K562 (cell line): ENCODE results near the gene SERTAD3.

Source experiments
- CBFB ChIP-seq: sonication (generic); formaldehyde crosslinking; IDR thresholded peaks from 2 replicates; pipeline ENCODE4 v1.4.0; 2020; ENCODE audit warnings: mild to moderate bottlenecking, missing genetic modification reagents
- ETV6 ChIP-seq, 3 experiments: fragments of 150-350 bp in 1 of 3; sonication (generic) in 1 of 3; formaldehyde crosslinking in 1 of 3; IDR thresholded peaks; 2 replicates each; pipeline versions ENCODE4 v1.6.1 to v1.8.0; 2014 to 2022; ENCODE audit warnings: borderline replicate concordance in 2 of 3, low read depth in 2 of 3, antibody characterized with exemption in 1 of 3, low read length in 1 of 3, mild to moderate bottlenecking in 1 of 3, missing genetic modification reagents in 1 of 3
- SMC3 ChIP-seq: conservative IDR thresholded peaks from 2 replicates; pipeline ENCODE4 v1.6.1; 2011; ENCODE audit warnings: low read depth, low read length, improper control_type of control experiment; ENCODE audit not compliant: insufficient read depth

DNA sequence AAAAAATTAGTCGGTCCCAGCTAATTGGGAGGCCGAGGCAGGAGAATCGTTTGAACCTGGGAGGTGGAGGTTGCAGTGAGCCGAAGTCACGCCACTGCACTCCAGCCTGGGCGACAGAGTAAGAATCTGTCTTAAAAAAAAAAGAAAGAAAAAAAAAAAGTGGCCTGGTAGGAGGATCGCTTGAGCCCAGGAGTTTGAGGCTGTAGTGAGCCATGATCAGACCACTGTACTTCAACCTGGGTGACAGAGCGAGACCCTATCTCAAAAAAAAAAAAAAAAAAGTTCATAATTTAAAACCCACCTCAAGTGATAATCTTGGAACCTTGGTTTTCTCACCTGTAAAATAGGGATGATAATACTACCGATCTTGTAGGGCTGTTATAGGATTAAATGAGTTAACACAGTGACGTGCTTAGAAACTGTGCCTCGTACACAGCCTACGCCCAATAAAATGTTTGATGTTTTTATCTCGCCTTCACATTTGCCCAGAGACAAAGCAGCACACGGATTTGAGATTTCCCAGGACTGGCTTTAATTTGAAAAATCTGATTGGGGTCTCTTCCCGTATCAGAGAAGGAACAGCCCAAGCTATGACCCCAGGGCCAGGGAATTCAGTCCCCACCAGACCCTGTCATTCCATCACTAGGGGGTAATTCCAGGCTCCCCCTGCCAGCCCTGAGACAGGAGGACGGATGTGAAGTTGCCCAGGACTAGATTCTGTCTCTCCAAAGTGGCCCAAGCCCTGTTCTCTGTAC, 22.0 kb downstream of the SERTAD3 start:
- TF ChIP-seq CBFB (CRISPR knock-in tag) = no peak
- no peak for TF ChIP-seq ETV6 (IDR thresholded peaks at IDR 0.05; ENCODE audit: borderline replicate concordance in 1 of 2, low read depth in 2 of 2, low read length in 1 of 2)
- TF ChIP-seq ETV6 (CRISPR knock-in tag; IDR thresholded peaks at IDR 0.05; ENCODE audit: borderline replicate concordance) = no peak
- no peak for TF ChIP-seq SMC3
